Activated CD4-positive, alpha-beta T cell treated with anti-CD3 and anti-CD28 coated beads, Interleukin-2, amount 50 U/mL, for 24 hours (primary cell): ENCODE measurements around the gene SGSH.

ENCODE experiments used
- DNase-seq, 2 donors: peaks; one replicate each; pipeline ENCODE4 v3.0.0-alpha.2; 2020; ENCODE audit warnings: low read depth in 1 of 2, low spot score in 1 of 2

Gene SGSH

GRCh38 chr17:80185968-80186367 is 34.2 kb downstream of the SGSH start:
- DNase-seq = no peak

- no peak for DNase-seq
These were observed 35.8 kb downstream of the SGSH start for GRCh38 chr17:80184423-80184714.

- no peak for DNase-seq
These were observed 36.3 kb downstream of the SGSH start for GRCh38 chr17:80183581-80184422.

- DNase-seq = no peak
These were observed 37.3 kb downstream of the SGSH start for GRCh38 chr17:80182845-80183223.

- DNase-seq = no peak
These were observed 37.9 kb downstream of the SGSH start for GRCh38 chr17:80182118-80182844.

GRCh38 chr17:80181431-80181830 is 38.7 kb downstream of the SGSH start:
- no peak for DNase-seq

- no peak for DNase-seq
These were observed 39.9 kb downstream of the SGSH start for GRCh38 chr17:80180192-80180591.

GRCh38 chr17:80177986-80178595 is 42.0 kb downstream of the SGSH start:
- DNase-seq = no peak

- DNase-seq = no peak
These were observed 43.4 kb downstream of the SGSH start for GRCh38 chr17:80176757-80177156.

- DNase-seq = no peak
These were observed 46.2 kb downstream of the SGSH start for GRCh38 chr17:80173916-80174315.

GRCh38 chr17:80173126-80173525 is 47.0 kb downstream of the SGSH start:
- no peak for DNase-seq

- DNase-seq = no peak
These were observed 48.5 kb downstream of the SGSH start for GRCh38 chr17:80171681-80172080.

- no peak for DNase-seq
These were observed 50.2 kb downstream of the SGSH start, which contains the start of gene CARD14 for GRCh38 chr17:80169784-80170500. Gene CARD14 (plus strand): TSS chr17:80170030. CDS start chr17:80181439, 11,409 bp downstream.

GRCh38 chr17:80169107-80169506 is 51.0 kb downstream of the SGSH start:
- no peak for DNase-seq

- DNase-seq = no peak
These were observed 51.8 kb downstream of the SGSH start for GRCh38 chr17:80168371-80168770.

GRCh38 chr17:80166446-80166845 is 53.7 kb downstream of the SGSH start:
- no peak for DNase-seq

- DNase-seq = no peak
These were observed 55.9 kb downstream of the SGSH start for GRCh38 chr17:80164185-80164584.

- DNase-seq = no peak
These were observed 56.8 kb downstream of the SGSH start for GRCh38 chr17:80163336-80163735.

- DNase-seq = no peak
These were observed 59.6 kb downstream of the SGSH start for GRCh38 chr17:80160536-80160935.
